ENCODE data around the gene KCNG4. TPM values are rescaled to one million over a fixed set of nuclear protein-coding genes. Genes with fewer than 3 reads are reported as not detected.

KCNG4 gene
- polyA plus RNA-seq, 3 donors, result not detected

DNA sequence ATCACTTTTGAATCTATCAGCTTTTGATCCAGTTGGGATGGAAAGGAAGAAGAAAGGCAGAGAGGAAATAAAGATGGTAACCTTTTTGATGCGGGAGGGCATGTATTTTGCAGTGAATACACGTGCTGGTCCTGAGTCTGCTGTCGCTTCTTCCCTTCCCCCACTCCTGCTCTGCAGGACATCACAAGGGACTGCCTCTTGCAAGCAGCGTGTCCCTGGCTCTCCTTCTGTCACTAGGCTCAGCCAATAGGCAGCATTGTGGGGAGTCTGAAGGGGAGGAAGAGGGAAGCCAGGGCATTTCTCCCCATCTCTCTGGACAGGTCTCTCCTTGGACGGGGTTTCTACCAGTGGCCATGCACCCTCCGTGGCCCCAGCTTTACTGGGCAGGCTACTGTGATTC lies 39.2 kb upstream of the KCNG4 start:
- Histone ChIP-seq H3K36me3 (replicated peaks in 1 of 2; ENCODE audit: control insufficient read depth in 1 of 2, insufficient read depth in 2 of 2, low read length in 2 of 2) (no peaks in the 10 kb centered on the region), H2AFZ (ENCODE audit: insufficient read depth, low read depth, low read length, poor library complexity, severe bottlenecking) (no peak overlapping the region), H3K9me3 (replicated peaks in 1 of 2; ENCODE audit: control insufficient read depth in 1 of 2, insufficient read depth in 1 of 2, low read length in 2 of 2) (no peaks in the 10 kb centered on the region), H3K79me2 (ENCODE audit: insufficient read depth, low read length) (no peaks in the 10 kb centered on the region), H3K4me3 (replicated peaks in 1 of 3; ENCODE audit: low read depth in 2 of 3, low read length in 3 of 3) (no peak overlapping the region), H3K4me1 (ENCODE audit: control insufficient read depth in 1 of 2, insufficient read depth in 2 of 2, low read length in 2 of 2) (no peaks in the 10 kb centered on the region), H3K27me3 (ENCODE audit: control insufficient read depth in 2 of 2, insufficient read depth in 2 of 2, low read length in 2 of 2) (no peaks in the 10 kb centered on the region), H3K9ac (ENCODE audit: insufficient read depth, low read length, poor library complexity, severe bottlenecking) (no peak overlapping the region), H3K27ac (ENCODE audit: low read depth in 1 of 2, low read length in 2 of 2) (no peak overlapping the region), H3K4me2 (replicated peaks; ENCODE audit: extremely low read depth, low read length, poor library complexity, severe bottlenecking) (no peak overlapping the region), H4K20me1 (ENCODE audit: insufficient read depth, low read length) (no peaks in the 10 kb centered on the region)
- Mint-ChIP-seq H3K27me3 (ENCODE audit: low read depth in 3 of 3) (peaks cover 2 to 11% (median 3%) of the 10 kb centered on the region in 3 donors), H3K9me3 (no peaks in the 10 kb centered on the region), H3K36me3 (no peaks in the 10 kb centered on the region), H3K4me1 (peaks cover under 1% of the 10 kb centered on the region), H3K4me3 (no peak overlapping the region), H3K27ac (no peak overlapping the region)
- DNase-seq, result no peak
- WGBS (ENCODE audit: insufficient coverage), result 76% methylated on average over 3 of the region's 6 CpGs
- intact Hi-C loops (cut with micrococcal nuclease), result loop anchor here (5.0 to 10.0 kb wide), 4 partner anchors 203 to 446 kb away; partner anchors contain the start of gene MEAK7 (in 1 of the 2)
- TF ChIP-seq, protein P1, sequence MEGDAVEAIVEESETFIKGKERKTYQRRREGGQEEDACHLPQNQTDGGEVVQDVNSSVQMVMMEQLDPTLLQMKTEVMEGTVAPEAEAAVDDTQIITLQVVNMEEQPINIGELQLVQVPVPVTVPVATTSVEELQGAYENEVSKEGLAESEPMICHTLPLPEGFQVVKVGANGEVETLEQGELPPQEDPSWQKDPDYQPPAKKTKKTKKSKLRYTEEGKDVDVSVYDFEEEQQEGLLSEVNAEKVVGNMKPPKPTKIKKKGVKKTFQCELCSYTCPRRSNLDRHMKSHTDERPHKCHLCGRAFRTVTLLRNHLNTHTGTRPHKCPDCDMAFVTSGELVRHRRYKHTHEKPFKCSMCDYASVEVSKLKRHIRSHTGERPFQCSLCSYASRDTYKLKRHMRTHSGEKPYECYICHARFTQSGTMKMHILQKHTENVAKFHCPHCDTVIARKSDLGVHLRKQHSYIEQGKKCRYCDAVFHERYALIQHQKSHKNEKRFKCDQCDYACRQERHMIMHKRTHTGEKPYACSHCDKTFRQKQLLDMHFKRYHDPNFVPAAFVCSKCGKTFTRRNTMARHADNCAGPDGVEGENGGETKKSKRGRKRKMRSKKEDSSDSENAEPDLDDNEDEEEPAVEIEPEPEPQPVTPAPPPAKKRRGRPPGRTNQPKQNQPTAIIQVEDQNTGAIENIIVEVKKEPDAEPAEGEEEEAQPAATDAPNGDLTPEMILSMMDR (IDR thresholded peaks at IDR 0.05), result no peak

- TF ChIP-seq, protein P1 (IDR thresholded peaks at IDR 0.05), result no peak
Observed at GRCh38 chr16:84278333-84278732, 38.5 kb upstream of the KCNG4 start.

More at GRCh38 chr16:84278333-84278732, 38.5 kb upstream of the KCNG4 start:
- no peak overlapping the region for H3K27ac ChIP-seq (ENCODE audit: low read depth in 1 of 2, low read length in 2 of 2)
- H3K4me1 ChIP-seq (ENCODE audit: control insufficient read depth in 1 of 2, insufficient read depth in 2 of 2, low read length in 2 of 2), result no peaks in the 10 kb centered on the region
- Mint-ChIP-seq H3K36me3 (no peaks in the 10 kb centered on the region), H3K9me3 (no peaks in the 10 kb centered on the region), H3K4me1 (no peaks in the 10 kb centered on the region), H3K27me3 (ENCODE audit: low read depth in 3 of 3) (peaks cover 2 to 11% (median 3%) of the 10 kb centered on the region in 3 donors), H3K4me3 (no peak overlapping the region), H3K27ac (peak overlapping the region in 2 of 7 donors; percentile 26 to 41)
- no peaks in the 10 kb centered on the region for H3K27me3 ChIP-seq (ENCODE audit: control insufficient read depth in 2 of 2, insufficient read depth in 2 of 2, low read length in 2 of 2)
- WGBS (ENCODE audit: insufficient coverage), result 95% methylated on average over 6 of the region's 12 CpGs
- no peaks in the 10 kb centered on the region for H4K20me1 ChIP-seq (ENCODE audit: insufficient read depth, low read length)
- intact Hi-C loops (cut with micrococcal nuclease), result loop anchor here (5.0 to 10.0 kb wide), 4 partner anchors 204 to 446 kb away; partner anchors contain the start of gene MEAK7 (in 1 of the 2)
- no peaks in the 10 kb centered on the region for H3K9me3 ChIP-seq (replicated peaks in 1 of 2; ENCODE audit: control insufficient read depth in 1 of 2, insufficient read depth in 1 of 2, low read length in 2 of 2)
- no peaks in the 10 kb centered on the region for H3K79me2 ChIP-seq (ENCODE audit: insufficient read depth, low read length)
- no peaks in the 10 kb centered on the region for H3K36me3 ChIP-seq (replicated peaks in 1 of 2; ENCODE audit: control insufficient read depth in 1 of 2, insufficient read depth in 2 of 2, low read length in 2 of 2)
- no peak for DNase-seq
- no peak overlapping the region for H3K4me3 ChIP-seq (replicated peaks in 1 of 3; ENCODE audit: low read depth in 2 of 3, low read length in 3 of 3)
- H3K9ac ChIP-seq (ENCODE audit: insufficient read depth, low read length, poor library complexity, severe bottlenecking), result no peak overlapping the region
- H2AFZ ChIP-seq (ENCODE audit: insufficient read depth, low read depth, low read length, poor library complexity, severe bottlenecking), result no peak overlapping the region
- H3K4me2 ChIP-seq (replicated peaks; ENCODE audit: extremely low read depth, low read length, poor library complexity, severe bottlenecking), result no peak overlapping the region
